Measurements from ENCODE around the gene UBE2Z.

Gene UBE2Z

DNA sequence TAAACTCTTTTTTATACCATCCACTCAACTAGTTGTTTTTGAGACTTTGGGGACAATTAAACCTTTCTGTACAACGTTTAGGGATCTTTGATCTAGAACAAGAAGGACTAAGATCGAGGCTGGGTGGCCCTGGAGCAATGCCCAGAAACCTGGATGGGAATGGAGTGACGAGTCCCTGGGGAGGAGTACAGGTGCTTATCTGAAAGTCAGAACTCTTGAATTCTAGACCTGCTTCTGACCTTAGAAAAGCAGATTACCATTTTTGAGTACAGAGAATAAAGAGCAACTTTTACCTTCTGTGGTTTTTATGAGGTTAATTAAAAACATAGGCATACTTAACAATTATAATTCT is 17.8 kb downstream of the UBE2Z start:
- Histone ChIP-seq H4K20me1 (ENCODE audit: insufficient read depth, low read length) (peaks cover 8% of the 10 kb centered on the region; the same call in 1 of the 2 replicates), H3K4me1 (ENCODE audit: low read length) (no peaks in the 10 kb centered on the region), H3K79me2 (ENCODE audit: low read length) (peaks cover 14% of the 10 kb centered on the region; the same call in 1 of the 2 replicates), H3K4me2 (ENCODE audit: low read length) (no peak overlapping the region), H3K9me3 (ENCODE audit: insufficient read depth, low read length) (no peaks in the 10 kb centered on the region), H3K27me3 (ENCODE audit: low read depth, low read length) (no peaks in the 10 kb centered on the region), H3K27ac (ENCODE audit: low read length) (no peak overlapping the region), H3K9ac (ENCODE audit: low read length) (no peak overlapping the region), H3K4me3 (ENCODE audit: low read length) (no peak overlapping the region), H2AFZ (ENCODE audit: low read depth, low read length) (no peak overlapping the region), H3K36me3 (replicated peaks; ENCODE audit: low read depth, low read length) (peaks cover 76% of the 10 kb centered on the region)
- no peak for TF ChIP-seq EZH2phosphoT487 (IDR thresholded peaks at IDR 0.05; ENCODE audit: low read depth)
- TF ChIP-seq, protein P1, sequence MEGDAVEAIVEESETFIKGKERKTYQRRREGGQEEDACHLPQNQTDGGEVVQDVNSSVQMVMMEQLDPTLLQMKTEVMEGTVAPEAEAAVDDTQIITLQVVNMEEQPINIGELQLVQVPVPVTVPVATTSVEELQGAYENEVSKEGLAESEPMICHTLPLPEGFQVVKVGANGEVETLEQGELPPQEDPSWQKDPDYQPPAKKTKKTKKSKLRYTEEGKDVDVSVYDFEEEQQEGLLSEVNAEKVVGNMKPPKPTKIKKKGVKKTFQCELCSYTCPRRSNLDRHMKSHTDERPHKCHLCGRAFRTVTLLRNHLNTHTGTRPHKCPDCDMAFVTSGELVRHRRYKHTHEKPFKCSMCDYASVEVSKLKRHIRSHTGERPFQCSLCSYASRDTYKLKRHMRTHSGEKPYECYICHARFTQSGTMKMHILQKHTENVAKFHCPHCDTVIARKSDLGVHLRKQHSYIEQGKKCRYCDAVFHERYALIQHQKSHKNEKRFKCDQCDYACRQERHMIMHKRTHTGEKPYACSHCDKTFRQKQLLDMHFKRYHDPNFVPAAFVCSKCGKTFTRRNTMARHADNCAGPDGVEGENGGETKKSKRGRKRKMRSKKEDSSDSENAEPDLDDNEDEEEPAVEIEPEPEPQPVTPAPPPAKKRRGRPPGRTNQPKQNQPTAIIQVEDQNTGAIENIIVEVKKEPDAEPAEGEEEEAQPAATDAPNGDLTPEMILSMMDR (IDR thresholded peaks at IDR 0.05; ENCODE audit: low read depth, low read length): no peak

DNA sequence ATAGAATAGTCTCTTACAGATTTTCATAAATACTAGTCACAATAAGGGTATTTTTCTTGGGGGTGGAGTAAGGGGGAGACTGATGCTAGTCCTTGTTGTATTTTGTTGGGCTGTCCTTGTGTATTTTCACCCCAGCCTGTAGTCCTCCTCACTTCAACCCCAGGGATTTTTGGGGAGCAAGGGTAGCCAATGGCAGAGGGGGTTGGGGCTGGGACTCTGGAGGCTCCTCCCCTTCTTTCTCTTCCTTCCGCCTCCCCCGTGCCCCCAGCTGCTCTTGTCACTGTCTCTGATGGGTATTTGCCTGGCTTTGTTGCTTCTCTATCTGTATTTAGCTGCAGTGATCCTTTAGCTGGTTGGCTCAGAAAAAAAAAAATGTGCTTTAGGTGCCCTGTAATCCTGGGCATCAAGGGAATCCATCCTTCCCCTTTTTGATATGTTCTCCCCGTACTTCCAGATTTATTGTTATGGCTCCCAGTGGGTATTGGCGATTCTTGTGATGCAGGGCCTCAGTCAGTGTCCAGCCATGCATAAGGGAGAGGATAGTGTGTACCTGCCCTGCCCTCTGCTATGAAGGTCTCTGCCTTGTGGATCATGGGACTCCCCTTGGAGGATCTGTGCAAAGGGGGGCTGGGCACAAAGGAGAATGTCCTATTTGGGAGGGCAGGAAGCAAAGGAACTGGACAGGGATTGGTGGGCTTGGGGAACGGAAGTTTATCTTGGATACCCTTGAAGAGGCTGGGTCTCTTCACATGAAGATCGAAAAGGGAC is 20.0 kb downstream of the UBE2Z start:
- Histone ChIP-seq H3K27ac (ENCODE audit: low read length) (no peak overlapping the region), H3K4me1 (ENCODE audit: low read length) (no peaks in the 10 kb centered on the region), H3K4me2 (ENCODE audit: low read length) (no peak overlapping the region), H2AFZ (ENCODE audit: low read depth, low read length) (no peak overlapping the region), H3K79me2 (ENCODE audit: low read length) (peaks cover 10% of the 10 kb centered on the region; the same call in 1 of the 2 replicates), H3K36me3 (replicated peaks; ENCODE audit: low read depth, low read length) (peaks cover 81% of the 10 kb centered on the region), H3K27me3 (ENCODE audit: low read depth, low read length) (no peaks in the 10 kb centered on the region), H4K20me1 (ENCODE audit: insufficient read depth, low read length) (peaks cover 8% of the 10 kb centered on the region; the same call in 1 of the 2 replicates), H3K9me3 (ENCODE audit: insufficient read depth, low read length) (no peaks in the 10 kb centered on the region), H3K4me3 (ENCODE audit: low read length) (no peak overlapping the region), H3K9ac (ENCODE audit: low read length) (no peak overlapping the region)
- no peak for TF ChIP-seq EZH2phosphoT487 (IDR thresholded peaks at IDR 0.05; ENCODE audit: low read depth)
- TF ChIP-seq, protein P1 (IDR thresholded peaks at IDR 0.05; ENCODE audit: low read depth, low read length): no peak

DNA sequence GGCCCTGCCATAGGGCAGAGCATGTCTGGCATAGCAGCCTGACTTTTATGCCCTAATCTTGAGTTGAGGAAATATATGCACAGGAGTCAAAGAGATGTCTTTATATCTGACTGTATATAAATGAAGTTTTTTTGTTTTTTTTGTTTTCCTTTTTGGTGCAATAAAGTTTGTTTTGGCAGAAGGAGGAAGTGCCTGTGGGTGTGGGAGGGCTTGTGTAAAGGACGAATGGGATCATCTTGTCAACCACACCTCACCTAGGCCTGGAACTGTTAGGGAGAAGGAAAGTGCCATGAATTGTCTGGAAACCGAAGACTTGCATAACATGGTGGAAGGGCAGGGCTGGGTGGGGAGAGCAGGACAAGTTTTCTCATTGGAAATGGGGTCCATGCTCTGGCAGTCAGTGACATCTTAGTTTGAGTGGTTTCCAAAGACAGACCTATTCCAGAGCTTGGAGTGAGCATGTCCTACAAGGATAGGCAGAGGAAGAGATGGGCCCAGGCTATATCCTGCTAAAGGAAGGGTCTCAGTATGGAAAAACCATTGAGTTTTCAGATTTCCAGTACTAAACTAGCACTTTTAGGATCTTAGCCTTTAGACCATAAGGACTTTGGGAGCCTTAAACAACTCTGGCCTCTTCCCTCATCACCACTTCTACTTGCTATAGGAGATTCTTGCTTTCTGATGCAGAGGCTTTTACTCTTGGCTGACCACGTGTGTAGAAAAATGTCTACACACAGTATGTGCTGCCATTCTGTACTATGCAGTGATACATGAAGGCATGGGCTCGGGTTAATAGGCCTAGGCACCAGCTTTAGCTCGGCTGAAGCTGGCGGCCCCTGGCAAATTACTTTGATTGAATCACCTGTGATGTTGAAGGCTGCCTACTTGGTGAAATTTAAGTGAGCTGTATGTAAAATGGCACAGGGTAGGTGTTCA is 20.9 kb downstream of the UBE2Z start:
- no peak overlapping the region for H3K27ac ChIP-seq (ENCODE audit: low read length)

More for the DNA sequence above, 20.9 kb downstream of the UBE2Z start:
- peaks cover 80% of the 10 kb centered on the region for H3K36me3 ChIP-seq (replicated peaks; ENCODE audit: low read depth, low read length)
- H3K79me2 ChIP-seq (ENCODE audit: low read length): peaks cover 10% of the 10 kb centered on the region; the same call in 1 of the 2 replicates
- peaks cover 6% of the 10 kb centered on the region; the same call in 1 of the 2 replicates for H4K20me1 ChIP-seq (ENCODE audit: insufficient read depth, low read length)
- no peak overlapping the region for H3K4me3 ChIP-seq (ENCODE audit: low read length)
- H3K9ac ChIP-seq (ENCODE audit: low read length): no peak overlapping the region
- H2AFZ ChIP-seq (ENCODE audit: low read depth, low read length): no peak overlapping the region
- no peaks in the 10 kb centered on the region for H3K27me3 ChIP-seq (ENCODE audit: low read depth, low read length)
- H3K9me3 ChIP-seq (ENCODE audit: insufficient read depth, low read length): no peaks in the 10 kb centered on the region
- H3K4me1 ChIP-seq (ENCODE audit: low read length): no peaks in the 10 kb centered on the region
- no peak overlapping the region for H3K4me2 ChIP-seq (ENCODE audit: low read length)
- TF ChIP-seq, protein P1 (IDR thresholded peaks at IDR 0.05; ENCODE audit: low read depth, low read length): no peak
- no peak for TF ChIP-seq EZH2phosphoT487 (IDR thresholded peaks at IDR 0.05; ENCODE audit: low read depth)
